Activated CD8-positive, alpha-beta memory T cell treated with anti-CD3 and anti-CD28 coated beads for 48 hours (primary cell): ENCODE data around the gene QSOX2.

Experiments
- DNase-seq, 3 experiments: peaks; one replicate each; pipeline ENCODE4 v3.0.0-alpha.2; 2020; ENCODE audit warnings: low read depth in 2 of 3, low spot score in 2 of 3

The QSOX2 gene

DNA sequence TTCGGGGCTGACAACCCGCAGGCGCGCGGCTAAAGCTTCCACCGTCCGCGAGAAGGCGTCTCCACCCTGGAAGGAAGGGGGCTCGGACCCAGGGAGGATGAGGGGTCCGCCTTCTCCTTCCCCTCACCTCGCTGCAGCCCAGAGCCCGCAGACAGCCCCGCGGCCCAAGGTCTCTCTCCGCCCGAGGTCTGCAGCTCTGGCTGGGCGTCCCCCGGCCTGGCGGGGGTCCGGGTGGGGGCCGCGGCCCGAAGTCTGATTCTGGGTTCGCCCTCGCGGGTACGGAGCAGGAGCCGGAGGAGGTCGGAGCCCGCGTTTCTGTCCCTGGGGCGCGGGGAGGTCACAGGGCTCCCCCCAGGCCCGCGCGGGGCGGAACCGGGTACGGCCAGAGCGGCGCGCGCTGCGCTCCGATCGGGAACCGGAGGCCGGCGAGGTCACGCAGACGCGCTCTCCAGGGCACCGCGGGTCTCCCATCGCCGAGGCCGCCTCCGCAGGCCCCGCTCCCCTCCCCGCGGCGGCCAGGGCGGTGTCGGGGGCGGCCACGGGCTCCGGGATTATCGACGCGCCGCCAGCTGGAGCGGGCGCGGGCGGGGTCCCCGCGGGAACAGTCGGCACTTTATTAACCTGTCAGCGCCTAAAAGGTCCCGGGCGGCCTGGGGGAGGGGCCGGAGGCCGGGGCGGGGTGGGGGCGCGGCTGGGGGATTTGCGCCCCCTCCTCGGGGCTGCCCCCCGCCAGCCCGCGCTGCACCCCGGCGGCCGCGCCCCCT is 52.3 kb downstream of the QSOX2 start:
- no peak for DNase-seq

DNA sequence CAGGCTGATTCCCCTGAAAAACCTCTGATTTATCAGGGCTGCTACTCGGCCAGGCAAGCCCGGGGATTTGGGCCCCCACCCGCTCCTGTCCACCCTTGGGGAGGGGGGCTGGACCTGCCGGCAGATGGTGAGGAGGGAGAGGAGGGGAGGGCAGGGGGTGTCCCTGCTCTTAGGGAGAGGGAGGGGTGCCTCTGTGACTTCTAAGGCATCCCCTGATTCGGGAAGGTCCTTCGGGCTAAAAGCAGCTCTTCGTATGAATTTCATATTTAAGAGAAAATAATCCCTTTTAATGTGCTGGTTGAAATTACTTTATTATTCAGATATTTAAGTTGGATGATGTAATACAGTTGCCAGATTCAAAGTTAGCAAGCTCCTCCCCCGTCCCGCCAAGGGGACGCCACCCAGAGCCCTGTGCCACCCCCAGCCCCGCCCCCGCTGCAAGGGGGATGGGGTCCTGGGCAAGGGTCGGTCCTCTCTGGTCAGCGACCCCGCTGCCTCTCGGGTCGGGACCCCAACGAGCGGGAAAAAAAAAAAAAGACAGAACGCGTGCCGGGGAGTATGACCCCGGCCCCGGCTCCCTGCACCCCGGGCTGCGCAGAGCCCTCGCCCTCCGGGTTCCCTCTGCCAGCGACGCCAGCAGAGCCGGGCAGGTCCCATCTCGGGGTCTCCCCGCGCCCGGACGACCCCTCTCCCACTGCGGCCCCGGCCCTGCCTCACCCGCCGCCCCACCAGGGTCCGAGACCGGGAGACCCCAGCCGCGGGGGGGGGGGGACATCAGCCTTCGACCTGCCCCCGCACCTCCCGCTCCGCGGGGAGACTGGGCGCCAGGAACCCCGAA is 53.1 kb downstream of the QSOX2 start:
- DNase-seq: no peak

DNA sequence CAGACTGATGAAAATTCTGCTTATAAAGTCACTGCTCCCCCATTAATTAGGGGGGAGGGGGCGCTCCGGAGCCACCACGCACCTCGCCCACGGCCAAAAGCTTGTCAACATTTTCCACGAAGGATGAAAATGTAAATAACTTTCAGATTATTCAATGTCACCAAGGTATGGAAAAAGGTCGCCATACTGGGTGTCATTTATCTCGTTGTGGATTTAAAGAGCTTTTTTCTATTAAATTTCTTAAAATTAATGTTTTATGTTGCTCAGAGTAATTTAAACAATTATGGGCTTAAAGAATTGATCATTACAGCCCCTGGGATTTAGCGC is 53.7 kb downstream of the QSOX2 start:
- DNase-seq: no peak

DNA sequence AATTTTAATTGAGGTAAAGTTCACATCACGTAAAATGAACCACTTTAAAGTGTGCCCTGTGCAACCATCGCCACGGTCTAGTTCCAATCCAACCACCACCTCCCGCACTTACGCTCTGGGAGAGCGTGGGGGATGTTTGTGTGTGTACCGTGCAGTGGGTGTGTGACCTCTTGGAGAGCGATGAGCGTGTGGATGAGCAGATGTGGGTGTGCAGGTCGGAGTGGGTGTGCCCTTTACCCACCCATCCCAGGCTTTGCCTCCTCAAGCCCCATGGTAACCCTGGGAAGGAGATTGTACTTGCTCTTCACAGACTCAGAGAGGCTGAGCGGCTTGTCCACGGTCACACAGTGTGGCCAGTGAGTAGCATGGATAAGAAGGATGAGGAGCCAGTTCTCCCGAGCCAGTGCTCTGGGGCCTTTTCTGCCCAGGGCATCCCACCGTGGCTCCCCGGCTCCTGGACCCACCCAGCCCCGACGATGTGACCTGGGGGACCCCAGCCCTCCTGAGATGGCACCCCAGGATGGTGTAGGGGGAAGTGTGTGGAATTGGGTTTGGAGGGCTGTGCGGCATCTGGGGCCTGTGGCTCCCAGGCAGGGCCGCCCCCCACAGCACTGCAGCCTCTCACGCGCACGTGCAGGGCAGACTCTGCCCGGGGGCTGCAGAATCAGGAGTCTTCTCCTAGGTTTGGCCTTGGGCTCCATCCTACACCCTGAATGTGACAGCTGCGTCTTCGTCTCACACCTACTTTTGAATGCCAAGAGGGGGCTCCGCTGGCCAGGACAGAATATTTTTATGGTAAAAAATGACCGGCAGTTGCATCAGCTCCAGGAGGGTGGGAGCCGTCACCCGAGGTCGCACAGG is 54.3 kb downstream of the QSOX2 start:
- no peak for DNase-seq

DNA sequence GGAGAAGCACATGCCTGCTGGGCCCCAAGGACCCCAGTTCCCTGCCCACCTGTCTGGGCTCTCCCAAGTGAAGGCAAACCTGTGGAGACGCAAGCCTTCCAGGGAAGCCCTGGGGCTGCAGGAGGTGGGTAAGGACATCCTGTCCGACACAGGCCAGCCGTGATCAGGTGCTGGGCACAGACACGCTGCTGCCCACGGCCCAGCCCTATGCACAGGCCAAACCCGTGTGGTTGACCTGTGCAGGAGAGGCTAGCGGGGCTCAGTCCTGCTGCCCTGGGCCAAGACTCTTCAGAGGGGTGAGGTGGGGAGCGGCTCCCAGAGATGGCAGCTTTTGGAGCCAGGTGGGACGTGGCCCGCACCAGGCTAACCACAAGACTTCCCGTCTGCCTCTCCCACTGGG is 55.0 kb downstream of the QSOX2 start:
- no peak for DNase-seq

DNA sequence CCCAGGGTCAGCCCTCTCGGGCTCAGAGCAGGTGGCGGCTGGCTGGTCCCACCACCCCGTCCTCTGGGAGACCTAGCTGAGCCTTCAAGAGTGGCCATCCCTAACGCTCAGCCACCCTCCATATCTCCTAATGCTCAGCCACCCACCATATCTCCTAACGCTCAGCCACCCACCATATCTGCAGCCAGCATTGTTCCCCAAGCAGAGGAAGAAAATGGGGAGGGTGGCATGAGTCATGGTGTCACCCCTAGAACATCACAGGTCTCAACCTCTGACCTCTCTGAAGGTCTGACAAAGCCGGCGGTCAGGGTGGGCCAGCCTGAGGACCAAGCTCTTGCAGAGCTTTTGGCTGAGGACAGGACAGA is 55.4 kb downstream of the QSOX2 start:
- DNase-seq: no peak

DNA sequence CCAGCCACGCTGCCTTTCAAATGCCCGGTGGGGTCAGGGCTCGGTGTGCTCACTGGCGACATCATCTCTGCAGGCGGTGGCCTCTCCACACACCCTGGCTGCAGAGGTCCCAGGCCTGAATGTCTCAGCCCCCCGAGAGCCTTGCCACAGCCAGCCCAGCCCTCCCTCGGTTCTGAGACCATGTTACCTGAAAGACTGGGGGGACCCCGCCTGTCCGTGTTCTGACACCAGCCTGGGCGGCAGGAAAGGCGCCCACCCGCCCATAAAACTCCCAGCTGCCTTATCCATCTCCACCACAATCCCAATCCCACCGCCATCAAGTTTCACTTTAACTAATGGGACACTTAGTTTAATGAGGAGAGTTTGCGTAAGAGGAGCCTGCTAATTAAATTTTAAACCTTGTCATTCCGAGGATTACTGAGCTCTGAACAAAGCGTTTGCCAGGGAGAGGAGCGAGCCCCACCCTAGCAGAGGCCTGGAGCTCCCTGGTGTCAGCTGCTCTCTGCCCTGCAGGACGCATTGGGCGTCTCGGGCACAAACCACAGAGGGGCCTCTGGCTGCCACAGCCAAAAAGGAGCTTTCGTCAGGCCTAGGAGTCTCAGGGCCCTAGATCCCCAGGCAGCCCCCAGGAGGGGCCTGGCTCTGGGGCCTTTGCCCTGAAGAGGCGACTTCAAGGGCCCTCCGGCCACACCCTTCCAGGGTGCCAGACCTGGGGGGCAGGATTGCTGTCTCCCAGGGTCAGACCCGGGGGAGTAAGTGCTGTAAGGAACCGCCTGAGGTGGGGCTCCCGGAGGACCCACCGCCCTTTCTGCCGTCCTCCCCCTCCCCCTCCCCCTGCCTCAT is 56.0 kb downstream of the QSOX2 start:
- DNase-seq: no peak

DNA sequence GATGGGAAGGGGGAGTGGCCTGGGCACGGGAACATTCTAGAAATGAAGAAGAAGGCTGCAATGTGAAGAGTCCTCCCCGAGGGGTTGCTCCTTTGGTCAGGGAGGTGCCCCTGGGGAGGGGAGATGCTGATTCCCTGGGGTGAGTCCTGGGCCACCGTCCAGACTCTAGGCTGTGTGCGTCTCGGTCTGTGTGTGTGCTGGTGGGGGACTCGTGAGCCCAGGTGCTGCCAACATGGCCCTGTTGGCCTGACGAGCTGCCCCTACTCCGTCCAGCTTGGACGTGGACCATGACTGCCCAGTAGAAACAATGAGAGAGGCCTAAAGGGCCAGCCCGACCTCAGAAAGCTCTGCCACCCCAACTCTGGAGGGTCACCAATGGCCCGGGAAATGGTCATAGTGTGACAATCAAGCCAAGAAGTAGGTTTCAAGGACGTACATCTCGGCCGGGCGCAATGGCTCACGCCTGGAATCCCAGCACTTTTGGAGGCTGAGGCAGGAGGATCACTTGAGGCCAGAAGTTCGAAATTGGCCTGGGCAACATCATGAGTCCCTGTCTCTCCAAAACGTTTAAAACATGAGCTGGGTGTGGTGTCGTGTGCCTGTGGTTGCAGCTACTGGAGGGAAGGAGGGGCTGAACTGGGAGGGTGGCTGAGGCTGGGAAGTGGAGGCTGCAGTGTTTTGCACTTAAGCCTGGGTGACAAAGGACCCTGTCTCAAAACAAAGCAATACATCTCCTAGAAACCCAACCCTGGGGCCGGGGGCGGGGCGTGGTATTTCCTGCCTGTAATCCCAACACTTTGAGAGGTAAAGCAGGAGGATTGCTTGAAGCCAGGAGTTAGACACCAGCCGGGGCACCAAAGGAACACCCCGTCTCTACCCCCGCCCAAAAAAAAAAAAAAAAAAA is 57.7 kb downstream of the QSOX2 start:
- DNase-seq: no peak

DNA sequence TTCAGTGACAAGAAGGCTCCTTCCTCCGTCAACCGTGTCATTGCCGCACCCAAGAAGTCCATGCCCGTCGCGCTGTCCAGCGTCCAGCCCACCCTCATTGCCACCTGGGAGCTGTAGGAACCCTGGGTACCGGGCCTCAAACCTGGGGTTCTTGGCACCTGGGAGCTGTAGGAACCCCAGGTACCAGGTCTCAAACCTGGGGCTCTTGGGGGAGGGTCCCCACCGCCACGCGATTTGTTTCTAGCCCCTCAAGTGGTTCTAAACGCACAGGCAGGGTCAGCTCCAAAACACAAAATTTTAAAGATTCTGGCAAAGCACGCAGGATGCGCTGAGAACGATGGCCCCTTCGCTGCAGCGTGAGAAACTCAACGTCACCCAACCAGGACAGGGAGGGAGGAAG is 58.4 kb downstream of the QSOX2 start:
- no peak for DNase-seq

DNA sequence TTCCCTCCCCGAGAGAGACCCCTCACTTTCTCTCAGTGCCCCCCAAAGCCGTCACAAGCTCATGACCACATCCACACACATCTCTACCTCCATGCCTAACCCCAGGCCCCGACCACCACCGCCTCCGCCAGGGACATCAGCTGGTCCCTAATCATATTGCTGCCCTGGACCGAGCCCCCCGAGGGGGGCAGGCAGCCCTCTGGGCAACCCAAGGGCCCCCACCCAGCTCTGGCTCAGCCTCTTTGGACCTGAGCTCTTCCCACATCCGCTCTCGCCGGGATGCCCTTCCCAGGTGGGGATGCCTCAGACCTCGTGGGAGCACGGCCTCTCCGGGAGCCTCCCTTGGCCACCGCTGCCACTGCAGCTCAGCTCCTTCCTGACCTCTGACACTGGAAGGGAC is 59.2 kb downstream of the QSOX2 start:
- DNase-seq: no peak

DNA sequence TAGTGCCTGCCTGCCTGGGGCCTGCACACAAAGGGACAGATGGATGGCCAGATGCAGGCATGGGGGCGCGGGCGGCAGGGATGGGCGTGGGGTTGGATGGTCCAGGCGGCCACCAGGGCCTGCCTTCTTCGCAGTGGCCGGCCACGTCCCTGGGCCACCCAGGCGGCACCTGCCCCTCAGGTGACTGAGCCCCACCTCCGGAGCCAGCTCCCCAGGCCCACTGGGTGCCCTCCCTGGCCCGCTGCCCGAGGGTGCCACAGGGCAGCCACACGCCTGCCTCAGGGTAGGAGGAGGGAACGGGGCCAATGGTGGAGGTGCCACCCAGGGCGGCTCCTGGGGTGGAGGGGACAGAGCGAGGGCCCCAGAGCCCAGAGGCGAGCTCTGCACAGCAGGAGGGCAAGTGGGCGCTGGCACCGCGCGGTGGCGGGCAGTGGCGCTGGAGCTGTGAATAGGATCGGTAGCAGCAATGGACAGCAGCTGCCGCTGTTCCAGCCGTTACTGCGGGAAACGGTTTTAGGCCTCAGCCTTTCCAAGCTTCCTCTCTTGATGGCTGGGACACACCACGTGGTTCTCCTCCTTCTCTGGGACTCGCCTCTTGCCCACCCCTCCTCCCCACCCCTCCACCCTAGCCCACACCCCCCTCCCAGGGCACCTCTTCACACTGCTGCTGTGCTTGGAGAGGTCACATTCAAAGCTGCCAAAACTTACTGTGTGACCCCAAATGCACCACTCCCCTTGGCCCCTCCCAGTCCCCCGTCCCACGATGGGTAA is 59.8 kb downstream of the QSOX2 start:
- DNase-seq: no peak

DNA sequence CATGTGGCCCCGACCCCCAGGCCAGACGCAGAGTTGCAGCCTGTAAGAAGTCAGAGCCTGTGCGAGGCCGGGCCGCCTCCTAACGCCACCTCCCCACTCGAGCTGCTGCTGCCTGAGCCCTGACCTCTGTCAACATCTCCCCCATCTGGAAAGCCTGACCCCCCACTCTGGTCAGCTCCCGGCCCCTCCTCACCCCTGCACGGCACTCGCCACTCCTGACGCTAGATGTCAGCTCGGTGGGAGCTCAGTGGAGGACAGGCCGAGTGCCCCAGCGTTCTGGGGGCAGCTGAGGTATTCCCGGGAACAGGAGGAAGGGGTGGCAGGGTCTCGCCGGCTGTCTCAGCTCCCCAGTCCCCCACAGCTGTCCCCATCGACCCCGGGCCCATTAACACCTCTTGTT is 60.5 kb downstream of the QSOX2 start:
- no peak for DNase-seq

DNA sequence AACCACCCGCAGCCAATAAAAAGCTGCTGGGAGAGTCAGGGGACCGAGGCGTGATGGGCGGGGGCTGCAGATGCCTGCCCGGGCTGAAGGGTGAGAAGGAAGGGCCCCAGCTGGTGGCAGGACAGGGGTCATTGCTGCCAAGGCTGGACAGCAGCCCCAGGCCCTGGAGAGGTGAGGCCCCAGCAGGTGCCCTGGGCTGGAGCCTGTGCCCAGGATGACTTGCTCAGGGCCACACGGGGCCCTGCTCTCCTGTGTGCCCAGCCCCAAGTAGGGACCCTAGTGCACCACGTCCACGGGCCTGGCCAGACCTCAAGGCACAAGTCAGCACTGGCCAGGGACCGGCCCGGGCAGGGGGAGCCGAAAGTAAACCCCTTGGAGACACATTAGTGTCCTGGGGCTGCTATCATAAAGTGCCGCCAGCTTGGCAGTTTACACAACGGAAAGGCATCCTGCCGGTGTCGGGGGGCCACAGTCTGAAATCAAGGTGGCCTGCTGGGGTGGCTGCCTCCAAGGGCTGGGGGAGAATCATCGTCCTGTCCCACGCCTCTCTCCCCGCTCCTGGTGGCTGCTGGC is 62.7 kb downstream of the QSOX2 start:
- no peak for DNase-seq

DNA sequence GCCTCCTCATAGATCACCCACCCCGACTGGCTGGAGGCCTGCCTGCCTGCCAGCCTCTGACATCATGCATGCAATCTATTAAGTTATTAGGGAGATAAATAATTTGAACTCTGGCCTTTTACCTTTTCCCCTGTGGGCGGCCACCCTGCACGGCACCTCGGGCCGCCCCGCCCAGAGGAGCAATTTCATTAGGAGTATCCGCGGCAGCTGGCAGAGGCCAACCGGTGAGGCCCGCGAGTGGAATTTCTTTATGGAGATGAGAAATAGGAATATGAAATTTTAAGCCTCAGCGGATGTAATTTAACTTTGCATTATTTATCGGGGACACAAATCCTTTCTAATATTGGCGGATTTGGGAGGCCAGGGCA is 63.2 kb downstream of the QSOX2 start:
- DNase-seq: no peak

DNA sequence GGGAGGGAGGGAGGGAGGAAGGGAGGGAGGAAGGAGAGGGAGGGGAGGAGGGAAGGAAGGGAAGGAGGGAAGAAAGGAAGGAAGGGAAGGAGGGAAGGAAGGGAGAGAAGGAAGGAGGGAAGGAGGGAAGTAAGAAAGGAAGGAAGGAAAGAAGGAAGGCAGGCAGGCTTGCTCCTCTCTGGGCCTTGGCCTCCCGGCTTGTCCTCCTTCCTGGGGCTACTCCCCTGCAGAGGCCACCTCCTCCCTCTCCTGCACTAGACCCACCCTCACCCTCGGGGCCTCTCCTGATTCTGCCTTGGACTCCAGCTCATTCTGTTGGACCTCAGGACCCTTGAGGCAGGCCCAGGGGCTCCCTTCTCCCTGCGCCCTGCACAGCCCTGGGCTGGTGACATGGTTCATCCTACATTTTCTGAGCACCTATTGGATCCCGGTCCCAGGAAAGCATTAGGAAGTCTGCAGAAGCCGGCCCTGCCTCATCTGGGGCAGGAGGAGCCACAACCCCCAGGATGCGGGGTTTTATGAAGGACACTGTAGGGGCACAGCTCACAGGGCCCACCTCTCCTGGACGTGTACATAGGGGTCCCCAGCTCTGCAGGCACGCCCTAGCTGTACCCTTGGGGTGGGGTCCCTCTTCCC is 63.7 kb downstream of the QSOX2 start:
- DNase-seq: no peak

DNA sequence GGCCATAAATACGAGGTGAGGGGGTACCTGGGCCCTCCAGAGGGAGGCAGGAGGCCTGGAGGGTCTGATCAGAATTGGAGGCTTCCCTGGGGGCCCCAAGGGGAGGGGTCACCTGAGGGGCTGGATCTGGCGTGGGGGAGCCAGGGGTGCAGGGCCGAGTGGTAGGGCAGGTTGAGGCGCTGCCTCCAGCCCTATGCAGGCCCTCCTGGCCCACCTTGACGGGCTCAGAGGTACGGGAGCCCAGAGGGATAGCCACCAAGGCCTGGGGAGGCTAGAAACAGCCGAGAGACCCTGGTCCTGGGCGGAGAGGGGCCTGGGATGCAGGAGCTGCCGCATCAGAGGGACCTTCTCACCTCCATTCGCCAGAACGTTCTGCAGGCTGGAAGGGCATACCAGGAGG is 65.0 kb downstream of the QSOX2 start:
- no peak for DNase-seq

DNA sequence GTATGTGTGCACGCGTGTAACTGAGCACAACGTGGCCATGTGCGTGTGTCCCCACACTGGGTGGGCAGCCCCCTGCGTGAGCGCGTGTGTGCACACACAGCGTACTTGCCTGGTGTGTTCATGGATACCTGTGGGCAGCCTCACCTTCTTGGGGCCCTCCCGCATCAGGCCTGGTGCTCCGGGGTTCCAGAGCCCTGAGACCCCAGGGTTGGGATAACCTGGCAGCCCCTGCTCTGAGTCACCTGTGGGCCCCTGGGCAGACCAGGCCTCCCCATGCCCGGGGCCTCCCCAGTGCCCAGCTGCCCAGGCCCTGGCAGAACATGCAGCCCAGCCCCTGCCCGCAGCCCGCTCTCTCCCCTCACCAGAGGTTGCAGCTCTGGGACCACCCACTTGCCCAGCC is 65.9 kb downstream of the QSOX2 start:
- DNase-seq: no peak

DNA sequence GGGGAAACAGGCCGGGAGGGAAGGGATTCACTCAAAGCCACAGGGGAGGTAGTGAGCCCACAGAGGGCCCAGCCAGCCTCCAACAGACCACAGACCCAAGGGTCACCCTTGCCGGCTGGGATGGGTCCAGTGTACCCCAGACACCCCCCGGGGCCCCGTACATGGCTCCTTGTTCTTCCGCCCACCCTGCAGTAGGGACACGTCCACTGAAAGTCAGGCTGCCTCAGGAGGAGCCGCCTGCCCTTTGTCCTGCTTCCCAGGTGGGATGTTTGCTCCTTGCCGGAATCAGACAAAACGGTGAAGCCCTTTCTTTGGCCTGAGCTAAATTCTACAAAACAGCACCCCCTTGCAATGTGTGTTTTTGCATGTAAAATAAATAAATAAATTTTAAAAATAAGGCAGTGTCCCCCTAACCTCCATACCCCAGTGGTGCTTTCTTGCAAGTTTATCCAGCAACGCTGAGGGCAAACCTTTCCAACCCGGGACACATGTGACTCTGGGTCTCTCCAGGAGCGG is 66.5 kb downstream of the QSOX2 start:
- no peak for DNase-seq
